Endothelial cell of umbilical vein (primary cell): Measurements from ENCODE around the gene PRCD. TPM values are rescaled to one million over a fixed set of nuclear protein-coding genes. Genes with fewer than 3 reads are reported as not detected.
"Not testable (repeated sequence)": the region's sequence is repeated elsewhere in the genome, so short reads cannot be mapped to it uniquely, and the experiment has no call there.

Experiments used
- BruUV-seq: library from RNA; stranded (reverse); fragments of 400-500 nt; replicated peaks from 2 replicates; lab custom pipeline; 2021; lab: Mats Ljungman, UMichigan
- CTCF ChIA-PET: fragments of 300-600, 350-600 bp; sonication (Branson Sonifier 250); formaldehyde crosslinking; loops from one replicate; lab custom pipeline; 2021; ENCODE audit warnings: antibody characterized with exemption, inconsistent platforms; lab: Charles Lee
- POLR2A ChIA-PET: fragments of 300-600, 350-600 bp; sonication (Branson Sonifier 250); formaldehyde crosslinking; loops from one replicate; lab custom pipeline; 2021; ENCODE audit warnings: antibody characterized with exemption, inconsistent platforms; lab: Charles Lee
- DNase-seq: peaks from one replicate; pipeline ENCODE4 v3.0.0-alpha.2; 2011; ENCODE audit warnings: low read depth, low spot score
- FAIRE-seq: peaks from 2 replicates; lab custom pipeline; 2011; peaks lifted over from hg19 to GRCh38; lab: Jason Lieb, UNC
- H2AFZ ChIP-seq: 2 replicates; pipeline ENCODE4 v1.6.0; 2012; ENCODE audit warnings: low read depth, low read length, control low read depth, inconsistent platforms
- H3K27ac ChIP-seq: 2 replicates; pipeline ENCODE4 v1.5.1; 2011; ENCODE audit warnings: low read depth, mild to moderate bottlenecking, control low read depth, low read length, moderate library complexity; ENCODE audit not compliant: insufficient read depth
- H3K27me3 ChIP-seq, 2 experiments: 2 replicates each; pipeline versions ENCODE4 v1.6.0 to v1.6.1; 2011; ENCODE audit warnings: low read length in 2 of 2, mixed read lengths in 1 of 2; ENCODE audit not compliant: control insufficient read depth in 2 of 2, insufficient read depth in 2 of 2
- H3K36me3 ChIP-seq, 2 experiments: 2 replicates in 1 of 2; 3 replicates in 1 of 2; pipeline ENCODE4 v1.5.1; 2011; ENCODE audit warnings: low read length in 2 of 2, mild to moderate bottlenecking in 1 of 2, moderate library complexity in 1 of 2; ENCODE audit not compliant: control insufficient read depth in 2 of 2, insufficient read depth in 2 of 2; ENCODE audit errors: extremely low read depth in 1 of 2
- H3K4me1 ChIP-seq: 3 replicates; pipeline ENCODE4 v1.5.1; 2011; ENCODE audit warnings: mild to moderate bottlenecking, low read length; ENCODE audit not compliant: control insufficient read depth, insufficient read depth; ENCODE audit errors: extremely low read depth
- H3K4me2 ChIP-seq: 2 replicates; pipeline ENCODE4 v1.6.1; 2011; ENCODE audit warnings: low read length, control low read depth, mixed read lengths; ENCODE audit not compliant: insufficient read depth
- H3K4me3 ChIP-seq, 3 experiments: fragments of 200-600 bp in 1 of 3; sonication (generic), shearing (Covaris generic) in 1 of 3; replicated peaks in 1 of 3; 2 replicates each; pipeline ENCODE4 v1.5.1; 2011 to 2016; ENCODE audit warnings: control low read depth in 3 of 3, low read length in 3 of 3, mild to moderate bottlenecking in 2 of 3, inconsistent platforms in 1 of 3, low read depth in 1 of 3, moderate library complexity in 1 of 3; ENCODE audit not compliant: insufficient read depth in 1 of 3
- H3K79me2 ChIP-seq: 2 replicates; pipeline ENCODE4 v1.6.0; 2012; ENCODE audit warnings: low read length, inconsistent platforms; ENCODE audit not compliant: control insufficient read depth, insufficient read depth
- H3K9ac ChIP-seq: replicated peaks from 2 replicates; pipeline ENCODE3; 2011; ENCODE audit warnings: low read length, control low read depth; ENCODE audit not compliant: insufficient read depth; ENCODE audit errors: extremely low read depth
- H3K9me1 ChIP-seq: replicated peaks from 3 replicates; pipeline ENCODE4 v1.6.0; 2011; ENCODE audit warnings: mild to moderate bottlenecking, low read length; ENCODE audit not compliant: control insufficient read depth, insufficient read depth; ENCODE audit errors: extremely low read depth
- H3K9me3 ChIP-seq: replicated peaks from 2 replicates; pipeline ENCODE4 v1.5.1; 2012; ENCODE audit warnings: low read length, inconsistent platforms; ENCODE audit not compliant: control insufficient read depth, insufficient read depth
- H4K20me1 ChIP-seq: replicated peaks from 2 replicates; pipeline ENCODE3; 2011; ENCODE audit warnings: mild to moderate bottlenecking, low read length; ENCODE audit not compliant: control insufficient read depth, insufficient read depth; ENCODE audit errors: extremely low read depth
- FOS ChIP-seq: IDR thresholded peaks from 2 replicates; pipeline ENCODE4 v1.6.1; 2011; ENCODE audit warnings: mild to moderate bottlenecking, low read length, moderate library complexity, borderline replicate concordance; ENCODE audit not compliant: insufficient read depth
- GATA2 ChIP-seq: IDR thresholded peaks from 2 replicates; pipeline ENCODE4 v1.7.0; 2011; ENCODE audit warnings: low read depth, mild to moderate bottlenecking, moderate library complexity, mixed read lengths, low read length; ENCODE audit not compliant: insufficient read length, insufficient read depth
- MAX ChIP-seq: IDR thresholded peaks from 2 replicates; pipeline ENCODE4 v1.6.1; 2011; ENCODE audit not compliant: insufficient read depth, insufficient read length
- MYC ChIP-seq: IDR thresholded peaks from one replicate; pipeline ENCODE4 v1.6.1; 2011; ENCODE audit warnings: mild to moderate bottlenecking, low read depth, low read length
- POLR2A ChIP-seq: IDR thresholded peaks from 2 replicates; pipeline ENCODE4 v1.6.1; 2012; ENCODE audit warnings: low read depth, mild to moderate bottlenecking, control low read depth, low read length
- dilution Hi-C: fragments of 300-500 bp; cut with MboI; formaldehyde crosslinking; loops from one replicate; pipeline ENCODE4 v1.15.0; 2019; ENCODE audit warnings: low sequenced_read_pairs; ENCODE audit not compliant: extremely low pct_ligation_motif_present
- intact Hi-C: fragments of 100-400 bp; cut with micrococcal nuclease; formaldehyde crosslinking; loops from one replicate; pipeline ENCODE4 v1.10.0; 2022
- polyA plus RNA-seq, 4 experiments: library from polyadenylated mRNA; depleted of rRNA in 3 of 4; stranded (reverse) in 3 of 4; unstranded in 1 of 4; fragments of >200 nt; gene quantifications; 2 replicates each; pipeline versions ENCODE4 v1.2.1 to v1.2.3, GENCODE V29; 2011 to 2012; ENCODE audit warnings: missing spikeins in 1 of 4
- total RNA-seq: library from RNA; stranded (reverse); gene quantifications from 2 replicates; pipeline ENCODE4 v1.2.3, GENCODE V29; 2021

The PRCD gene
- total and polyA plus RNA-seq, 2 donors (not counting 3 experiments of a cell fraction or from before 2014, with no cell fraction given) = not detected

GRCh38 chr17:76521262-76521661 lies 18.6 kb upstream of the PRCD start:
- Histone ChIP-seq H3K27me3 (no peaks in the 10 kb centered on the region), H3K9me1 (no peaks in the 10 kb centered on the region), H4K20me1 (no peaks in the 10 kb centered on the region), H3K4me1 (no peaks in the 10 kb centered on the region), H3K79me2 (no peaks in the 10 kb centered on the region), H3K4me2 (no peak overlapping the region), H2AFZ (no peak overlapping the region), H3K36me3 (no peaks in the 10 kb centered on the region), H3K4me3 (no peak overlapping the region), H3K9me3 (no peaks in the 10 kb centered on the region), H3K9ac (no peak overlapping the region), H3K27ac (no peak overlapping the region)
- no peak for TF ChIP-seq MAX
- TF ChIP-seq FOS = no peak
- TF ChIP-seq POLR2A = no peak
- TF ChIP-seq GATA2 = no peak
- no peak for TF ChIP-seq MYC
- FAIRE-seq (no peak), DNase-seq (no peak)
- BruUV-seq = no TSS peak
- CTCF ChIA-PET = interaction anchor here (1.1 to 5.9 kb wide), 4 partner anchors 11 to 160 kb away, joined by 3 to 112 read pairs (median 70); no protein-coding TSS in a partner anchor
- dilution Hi-C loops (no loop called here), intact Hi-C loops (loop anchor here (10.0 kb wide), 1 partner anchor 194 kb away; the partner anchor contains the start of gene MXRA7)
- POLR2A ChIA-PET = no interaction called here

- H3K9ac ChIP-seq, BruUV-seq, H3K9me1 ChIP-seq, H3K27me3 ChIP-seq, H3K79me2 ChIP-seq, FAIRE-seq, H3K27ac ChIP-seq, H3K4me1 ChIP-seq, DNase-seq, H3K4me2 ChIP-seq, dilution Hi-C loops, H3K4me3 ChIP-seq, H2AFZ ChIP-seq, H3K36me3 ChIP-seq, POLR2A ChIA-PET, H4K20me1 ChIP-seq, H3K9me3 ChIP-seq: not testable (repeated sequence)
- CTCF ChIA-PET = interaction anchor here (1.5 to 5.9 kb wide), 5 partner anchors 23 to 160 kb away, joined by 8 to 112 read pairs (median 35); no protein-coding TSS in a partner anchor
- intact Hi-C loops = loop anchor here (10.0 kb wide), 1 partner anchor 193 kb away; the partner anchor contains the start of gene MXRA7
Observed at GRCh38 chr17:76521683-76522082, 18.2 kb upstream of the PRCD start.
